HG03025 (cell line): ENCODE measurements around the gene UBE2H.
"Not testable (repeated sequence)": the region's sequence is repeated elsewhere in the genome, so short reads cannot be mapped to it uniquely, and the experiment has no call there.

Source experiments
- ATAC-seq: cut with Tn5 transposase; IDR thresholded peaks from one replicate; pipeline ENCODE4 v1.9.1; 2021; ENCODE audit warnings: mild to moderate bottlenecking, moderate library complexity; ENCODE audit not compliant: unreplicated experiment, low FRiP score

The UBE2H gene

DNA sequence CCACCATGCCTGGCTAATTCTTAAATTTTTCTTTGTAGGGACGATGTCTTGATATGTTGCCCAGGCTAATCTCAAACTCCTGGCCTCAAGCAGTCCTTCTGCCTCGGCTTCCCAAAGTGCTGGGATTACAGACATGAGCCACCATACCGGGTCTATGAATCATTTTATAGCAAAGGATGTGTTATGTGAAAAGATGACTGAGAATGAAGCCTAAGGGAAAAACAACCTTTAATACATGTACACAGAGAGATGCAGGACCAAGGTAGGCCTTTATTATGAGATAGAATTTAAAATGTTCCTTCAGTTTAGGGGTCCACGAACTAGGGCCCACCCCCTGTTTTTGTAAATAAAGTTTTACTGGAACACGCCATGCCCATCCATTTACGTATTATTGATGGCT lies 41.0 kb downstream of the UBE2H start:
- no peak for ATAC-seq

DNA sequence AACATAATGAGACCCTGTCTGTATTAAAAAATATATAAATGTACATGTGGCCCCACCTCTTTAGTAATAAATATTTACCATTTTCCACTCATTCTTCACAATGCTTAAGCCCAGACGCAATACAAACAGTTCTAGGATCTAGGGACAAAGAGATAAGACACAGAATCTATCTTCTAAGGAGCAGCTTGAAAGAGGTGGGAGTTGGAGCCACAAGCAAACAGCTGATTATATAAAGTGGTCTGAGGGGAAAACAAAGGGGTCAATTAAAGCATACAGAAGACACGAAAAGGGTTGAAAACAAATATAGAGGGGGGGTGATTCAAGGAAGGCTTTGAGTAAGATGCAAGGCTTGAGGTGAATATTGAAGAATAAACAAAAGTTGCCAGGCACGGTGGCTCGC lies 43.1 kb downstream of the UBE2H start:
- ATAC-seq = no peak

DNA sequence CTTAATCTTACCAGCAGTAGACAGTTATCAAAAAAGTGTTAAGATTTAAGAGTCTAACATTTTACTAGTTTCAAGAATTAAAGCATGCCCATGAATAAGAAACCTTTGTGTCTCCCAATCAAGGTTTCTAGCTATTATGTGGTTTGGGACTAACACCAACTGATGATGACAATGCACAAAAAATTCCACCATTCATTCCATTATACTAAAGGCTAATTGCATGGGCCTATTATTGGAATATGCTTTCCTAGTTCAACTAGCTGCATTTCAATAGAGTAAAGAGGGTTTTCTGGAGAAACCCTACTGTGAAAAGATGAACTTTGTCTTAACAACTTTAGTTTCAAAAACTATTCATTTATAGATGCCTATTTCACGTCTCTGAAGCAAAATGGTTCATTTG lies 44.6 kb downstream of the UBE2H start:
- no peak for ATAC-seq

DNA sequence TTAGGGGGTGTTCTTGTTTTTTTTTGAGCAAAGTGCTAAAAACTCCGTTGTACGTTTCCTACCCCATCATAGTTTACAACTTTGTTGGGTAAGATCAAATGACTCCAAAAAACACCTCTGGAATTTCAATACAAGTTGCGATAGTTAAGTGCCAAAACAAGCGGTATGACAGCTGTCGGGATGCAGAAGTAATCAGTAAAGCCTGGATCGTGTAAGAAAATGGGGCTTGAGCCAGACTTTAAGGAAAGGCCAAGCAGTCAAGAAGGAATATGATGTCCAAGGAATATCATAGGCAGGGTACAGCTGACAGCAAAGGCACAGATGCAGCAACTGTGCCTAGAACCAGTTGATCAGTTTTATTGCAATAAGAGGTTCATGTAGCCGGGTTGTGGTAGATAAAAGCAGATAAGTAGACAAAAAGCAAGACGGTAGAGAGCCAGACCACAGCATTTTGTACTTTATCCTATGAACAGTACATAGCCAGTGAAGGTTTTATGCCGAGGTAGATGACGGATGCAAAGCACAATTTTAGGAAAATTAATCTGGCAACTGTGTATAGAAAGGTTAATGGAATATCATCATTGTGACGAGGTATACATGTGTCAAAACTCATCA lies 45.5 kb downstream of the UBE2H start:
- ATAC-seq = no peak

DNA sequence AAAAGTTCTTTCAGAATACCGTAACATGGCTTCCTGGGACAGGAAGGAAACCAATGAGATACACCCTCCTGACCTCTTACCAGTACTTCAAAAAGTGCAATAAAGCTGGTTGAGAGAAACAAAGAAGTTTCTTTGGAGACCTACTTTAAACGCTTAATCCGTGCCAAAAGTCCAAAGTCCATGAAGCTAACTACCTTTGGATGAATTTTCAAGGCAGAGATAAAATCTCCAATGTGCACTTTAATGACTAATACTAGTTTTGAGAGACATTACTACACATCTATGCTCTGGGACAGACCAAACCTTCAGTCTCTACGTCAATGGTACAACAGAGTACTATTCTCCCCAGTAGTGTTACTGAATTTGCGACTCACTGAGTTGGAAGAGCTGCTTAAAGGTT lies 46.1 kb downstream of the UBE2H start:
- ATAC-seq = no peak

DNA sequence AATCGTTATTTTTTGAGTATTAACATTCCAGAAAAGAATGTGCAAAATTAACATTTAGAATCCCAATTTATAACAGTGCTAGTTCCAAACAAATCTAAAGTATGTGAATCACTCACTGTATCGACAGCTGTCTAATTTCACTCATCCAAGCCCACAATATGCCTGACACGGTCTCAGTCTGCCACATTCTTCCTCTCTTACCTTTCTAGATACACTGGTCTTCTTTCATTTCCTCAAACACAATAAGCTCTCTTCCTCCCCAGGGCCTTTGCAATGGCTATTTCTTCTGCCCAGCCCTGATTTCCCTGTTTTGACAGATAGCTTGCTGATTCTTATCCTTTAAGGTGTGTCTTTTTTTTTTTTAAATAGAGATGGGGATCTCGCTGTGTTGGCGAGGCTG lies 48.8 kb downstream of the UBE2H start:
- no peak for ATAC-seq

DNA sequence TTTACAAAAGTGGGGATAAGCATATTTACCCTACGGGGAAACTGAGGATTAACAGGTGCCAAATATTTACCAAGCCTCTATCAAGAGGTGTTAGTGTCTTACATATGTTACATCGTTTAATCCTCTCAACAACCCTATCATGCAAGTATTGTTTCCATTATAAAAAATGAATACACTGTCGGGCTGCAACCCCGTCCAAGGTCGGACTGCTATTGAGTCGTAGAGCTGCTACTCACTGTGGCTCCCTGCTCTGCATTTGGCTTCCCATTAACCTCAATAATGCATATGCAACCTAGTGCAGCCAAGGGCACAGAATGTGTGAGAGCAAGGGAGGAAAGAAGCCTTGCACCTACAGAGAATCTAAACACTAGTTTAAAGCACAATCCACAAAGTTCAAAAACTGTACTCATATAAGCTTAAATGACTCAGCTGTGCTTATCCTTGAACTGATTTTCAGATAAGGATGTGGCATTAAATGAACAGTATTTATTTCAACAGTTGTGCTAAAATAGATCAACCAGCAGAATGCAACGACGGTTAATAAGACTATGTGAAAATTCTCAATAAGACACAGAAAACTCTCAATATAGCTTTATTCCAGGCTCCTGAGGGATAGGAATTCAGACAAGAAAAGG lies 49.9 kb downstream of the UBE2H start:
- no peak for ATAC-seq

DNA sequence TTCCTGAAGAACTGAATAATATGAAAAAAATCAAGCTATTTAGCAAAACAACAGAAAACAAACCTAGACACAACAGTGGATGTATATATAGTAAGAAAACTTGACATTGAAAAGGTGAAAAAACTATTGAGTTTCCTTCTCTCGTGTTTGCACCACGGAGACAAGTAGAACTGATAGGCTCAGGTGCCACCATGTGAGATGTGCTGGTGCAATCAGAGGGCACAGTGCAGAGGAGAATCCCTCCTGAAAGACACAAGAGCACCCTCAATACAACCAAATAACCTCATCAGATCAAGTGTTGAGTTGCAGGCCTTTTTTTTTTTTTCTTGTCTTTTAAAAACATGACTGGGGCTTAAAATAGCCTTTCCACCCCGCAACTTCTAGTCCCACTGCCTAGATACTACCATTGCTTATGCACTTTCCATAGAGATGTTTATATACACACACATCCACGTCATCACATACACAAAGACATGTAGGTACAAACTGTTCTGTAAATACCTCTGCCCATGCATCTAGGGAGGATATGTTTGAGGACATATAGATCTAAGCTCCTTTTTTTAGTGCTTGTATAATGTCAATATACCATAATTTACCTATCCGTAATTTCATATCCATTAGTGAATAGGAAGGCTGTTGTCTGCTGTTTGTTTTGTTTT lies 54.1 kb downstream of the UBE2H start:
- ATAC-seq = no peak

DNA sequence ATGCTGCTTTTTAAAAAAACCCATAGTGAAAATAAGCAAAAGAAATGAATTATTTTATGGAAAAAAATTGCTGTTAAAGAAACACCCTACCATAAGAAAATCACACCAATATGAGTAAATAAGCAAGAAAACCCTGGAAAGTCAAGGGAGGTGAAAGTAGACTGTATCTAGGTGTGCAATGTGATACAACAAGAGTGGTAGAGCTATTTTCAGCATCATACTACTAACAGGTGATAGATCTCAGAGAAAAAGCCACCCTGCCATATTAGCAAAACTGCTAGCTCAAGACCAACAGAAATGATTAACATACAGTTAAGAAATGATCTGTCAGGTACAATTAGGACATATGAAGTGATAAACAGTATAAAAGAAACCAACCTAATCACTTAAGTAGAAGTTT lies 54.8 kb downstream of the UBE2H start:
- no peak for ATAC-seq

DNA sequence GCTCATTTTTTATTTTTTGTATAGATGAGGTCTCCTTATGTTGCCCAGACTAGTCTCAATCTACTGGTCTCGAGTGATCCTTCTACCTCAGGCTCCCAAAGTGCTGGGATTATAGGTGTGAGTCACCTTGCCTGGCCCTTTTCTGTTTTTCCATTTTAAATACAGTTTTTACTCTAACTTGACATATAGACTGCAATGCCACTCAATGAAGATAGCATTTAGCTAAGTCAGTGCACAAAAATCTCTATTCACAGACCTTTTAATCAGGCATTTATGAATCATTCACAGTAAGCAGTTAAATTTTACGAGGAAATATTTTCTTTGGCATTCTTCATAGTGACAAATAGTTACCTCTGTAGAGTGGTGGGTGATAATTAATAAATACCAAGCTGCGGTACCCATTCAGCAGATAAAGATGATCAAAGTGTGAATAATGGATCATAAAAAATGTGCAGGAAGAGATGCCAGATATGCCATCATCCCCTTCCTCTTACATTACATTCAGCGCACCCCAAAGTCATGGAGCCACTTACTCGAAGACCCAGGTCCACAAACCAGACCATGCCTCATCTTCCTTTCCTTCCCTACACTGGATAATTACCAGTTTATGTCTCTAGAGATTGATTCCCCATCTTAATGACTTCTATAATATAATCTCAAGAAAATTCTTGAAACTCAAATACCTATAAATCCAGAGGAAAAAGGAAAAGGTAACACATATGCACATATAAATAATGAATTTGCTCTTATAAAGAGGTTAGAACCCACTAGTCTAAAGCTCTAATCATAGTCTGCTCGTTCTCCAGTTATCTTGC lies 56.0 kb downstream of the UBE2H start:
- no peak for ATAC-seq

DNA sequence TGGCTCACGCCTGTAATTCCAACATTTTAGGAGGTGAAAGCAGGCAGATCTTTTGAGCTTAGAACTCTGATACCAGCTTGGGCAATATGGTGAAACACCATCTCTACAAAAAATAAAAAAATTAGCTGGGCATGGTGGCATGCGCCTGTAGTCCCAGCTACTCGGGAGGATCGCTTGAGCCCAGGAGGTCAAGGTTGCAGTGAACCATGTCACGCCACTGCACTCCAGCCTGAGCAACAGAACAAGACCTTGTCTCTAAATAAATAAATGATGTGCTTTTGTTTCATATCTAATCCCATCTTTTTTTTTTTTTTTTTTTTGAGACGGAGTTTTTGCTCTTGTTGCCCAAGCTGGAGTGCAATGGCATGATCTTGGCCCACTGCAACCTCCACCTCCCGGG lies 58.6 kb downstream of the UBE2H start:
- not testable (repeated sequence) for ATAC-seq

DNA sequence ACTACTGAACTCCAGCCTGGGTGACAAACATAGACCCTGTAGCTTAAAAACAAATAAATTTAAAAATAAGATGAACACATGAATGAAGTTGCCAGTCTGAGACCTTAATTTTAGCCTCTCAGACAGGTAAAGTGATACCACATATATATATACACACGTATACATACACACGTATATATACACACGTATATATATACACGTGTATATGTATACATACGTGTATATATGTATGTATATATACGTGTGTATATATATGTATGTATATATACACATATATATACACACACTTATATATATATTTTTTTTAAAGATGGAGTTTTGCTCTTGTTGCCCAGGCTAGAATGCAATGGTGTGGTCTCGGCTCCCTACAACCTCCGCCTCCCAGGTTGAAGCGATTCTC lies 62.7 kb downstream of the UBE2H start:
- ATAC-seq = no peak

DNA sequence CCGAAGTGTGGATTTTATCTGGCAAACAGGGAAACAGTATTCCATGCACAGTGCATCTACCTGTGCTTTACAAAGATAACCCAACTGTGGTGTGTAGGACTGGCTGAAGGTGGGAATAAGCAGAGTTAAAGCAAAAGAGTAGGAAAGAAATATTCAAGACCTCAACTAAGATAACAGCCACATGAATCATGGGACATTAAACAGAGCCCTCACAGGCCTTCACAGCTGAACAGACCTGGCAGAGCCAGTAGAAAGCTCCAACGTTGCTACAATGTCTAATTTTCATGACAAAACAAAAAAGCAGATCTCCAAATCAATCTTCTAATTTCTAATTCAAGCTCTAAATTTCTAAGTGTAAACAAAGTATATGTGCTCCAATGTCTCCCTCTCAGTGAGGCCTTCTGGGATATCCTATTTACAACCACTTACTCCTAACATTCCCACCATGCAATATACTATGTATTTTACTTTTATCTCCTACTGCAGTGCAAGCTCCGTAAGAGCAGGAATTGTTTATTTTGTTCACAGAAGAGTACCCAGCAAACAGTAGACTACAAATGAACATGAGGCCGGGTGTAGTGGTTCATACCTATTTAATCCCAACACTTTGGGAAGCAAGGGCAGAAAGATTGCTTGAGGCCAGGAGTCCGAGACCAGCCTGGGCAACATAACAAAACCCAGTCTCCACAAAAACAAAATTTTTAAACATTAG lies 63.5 kb downstream of the UBE2H start:
- no peak for ATAC-seq

DNA sequence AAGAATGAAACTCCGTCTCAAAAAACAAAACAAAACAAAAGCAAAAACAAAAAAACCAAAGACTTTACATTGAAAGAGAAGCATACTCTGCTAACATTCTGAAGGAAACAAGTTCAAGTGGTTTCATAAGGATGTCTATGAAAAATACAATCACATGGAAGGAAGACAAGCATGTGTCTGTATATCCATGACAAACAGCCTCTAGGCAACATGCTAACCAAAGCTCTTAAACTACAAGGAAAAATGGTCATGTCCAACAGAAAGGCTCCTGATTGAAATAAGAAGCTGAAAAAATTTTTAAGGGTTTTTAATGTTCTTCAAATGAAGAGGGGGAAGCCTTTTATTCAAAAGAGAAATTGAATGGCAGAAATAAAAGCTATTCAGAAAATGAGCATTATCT lies 64.9 kb downstream of the UBE2H start:
- no peak for ATAC-seq

DNA sequence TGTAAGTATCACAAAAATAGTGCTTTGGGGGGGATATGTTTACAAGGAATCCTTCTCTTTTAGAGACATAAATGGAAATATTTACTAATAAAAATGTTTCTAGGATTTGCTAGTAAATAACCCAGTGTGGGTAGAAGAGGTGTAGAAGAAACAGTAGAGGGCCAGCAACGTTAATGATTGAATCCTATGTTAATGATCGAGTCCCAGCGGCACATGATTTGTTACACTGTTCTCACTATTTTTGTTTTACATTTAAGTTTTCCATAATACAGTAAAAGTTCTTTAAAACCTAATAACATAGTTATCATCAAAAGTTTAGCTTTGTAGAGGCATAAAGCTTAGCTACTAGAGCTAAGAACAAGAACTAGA lies 66.0 kb downstream of the UBE2H start:
- no peak for ATAC-seq

DNA sequence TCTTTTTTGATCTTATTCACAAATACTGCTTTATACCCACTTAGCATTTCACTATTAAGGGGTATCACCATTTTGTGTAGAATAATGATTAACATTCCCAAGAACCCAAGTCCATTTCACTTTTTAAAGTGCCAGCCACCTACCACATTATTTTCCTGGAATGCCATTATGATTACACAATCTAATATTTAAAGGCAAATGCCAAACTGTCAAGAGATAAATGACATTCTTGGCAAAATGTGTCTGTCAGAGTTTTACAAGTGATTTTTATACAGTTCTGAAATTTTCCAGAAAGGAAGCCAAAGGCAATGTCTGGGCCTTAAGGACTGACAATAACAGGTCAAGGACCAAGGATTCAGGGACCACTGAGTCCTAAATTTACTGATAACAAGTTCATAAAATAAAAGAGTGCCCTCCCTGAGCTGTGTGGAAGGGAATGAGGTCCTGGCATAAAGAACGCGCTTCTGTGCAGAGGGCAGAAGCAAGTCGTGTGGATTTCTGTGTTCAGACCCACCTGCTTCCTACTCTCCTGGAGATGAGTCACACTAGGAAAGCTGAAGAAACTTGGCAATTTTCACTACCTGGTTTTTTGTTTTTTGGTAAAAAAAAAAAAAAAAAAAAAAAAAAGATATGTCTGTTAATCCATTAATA lies 66.5 kb downstream of the UBE2H start:
- no peak for ATAC-seq

DNA sequence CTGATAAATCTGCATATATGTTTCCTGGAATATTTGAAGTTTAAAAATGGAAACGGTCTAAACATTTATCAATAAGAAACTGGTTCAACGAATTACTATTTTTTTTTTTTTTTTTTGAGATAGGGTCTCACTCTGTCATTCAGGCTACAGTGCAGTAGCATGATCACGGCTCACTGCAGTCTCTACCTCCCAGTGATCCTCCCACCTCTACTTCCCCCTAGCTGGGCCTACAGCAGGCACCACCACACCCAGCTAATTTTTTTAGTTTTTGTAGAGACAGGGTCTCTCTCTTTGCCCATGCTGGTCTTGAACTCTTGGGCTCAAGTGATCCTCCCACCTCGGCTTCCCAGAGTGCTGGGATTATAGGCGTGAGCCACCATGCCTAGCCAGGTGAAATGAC lies 68.3 kb downstream of the UBE2H start:
- no peak for ATAC-seq

DNA sequence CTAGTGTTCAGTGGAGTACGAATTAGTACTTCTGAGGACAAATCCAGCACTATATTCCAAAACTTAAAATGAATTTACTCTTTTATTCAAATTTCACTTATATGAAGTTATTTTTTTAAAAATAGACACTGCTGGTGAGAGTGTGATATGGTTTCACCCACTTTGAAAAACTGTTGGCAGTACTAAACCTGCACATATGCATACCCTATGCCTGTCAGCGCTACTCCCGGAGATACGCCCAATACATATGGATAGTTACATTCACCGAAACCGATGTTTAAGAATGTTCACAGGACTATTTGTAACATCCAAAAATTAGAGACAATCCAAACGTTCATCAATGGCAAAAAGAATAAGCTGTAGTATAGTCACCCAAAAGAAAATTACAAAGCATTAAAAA lies 69.6 kb downstream of the UBE2H start:
- ATAC-seq = no peak

DNA sequence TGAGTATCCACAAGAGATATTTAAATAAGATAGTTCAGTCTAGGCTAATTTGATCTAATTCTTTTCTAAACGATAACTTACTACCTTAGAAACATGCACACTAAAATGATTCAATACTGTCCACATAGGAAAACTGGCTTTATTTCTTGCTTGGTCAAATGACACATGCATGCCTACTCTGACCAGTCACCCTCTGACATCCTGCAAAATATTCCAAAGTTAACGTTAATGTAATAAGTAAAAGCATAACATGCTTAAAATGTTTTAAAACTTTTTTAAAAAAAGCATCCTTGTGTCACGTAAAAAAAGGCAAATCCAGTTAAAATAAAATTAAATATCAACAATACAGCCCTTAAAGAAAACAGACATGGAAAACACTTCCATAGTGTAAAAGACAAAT lies 70.2 kb downstream of the UBE2H start:
- ATAC-seq = no peak

DNA sequence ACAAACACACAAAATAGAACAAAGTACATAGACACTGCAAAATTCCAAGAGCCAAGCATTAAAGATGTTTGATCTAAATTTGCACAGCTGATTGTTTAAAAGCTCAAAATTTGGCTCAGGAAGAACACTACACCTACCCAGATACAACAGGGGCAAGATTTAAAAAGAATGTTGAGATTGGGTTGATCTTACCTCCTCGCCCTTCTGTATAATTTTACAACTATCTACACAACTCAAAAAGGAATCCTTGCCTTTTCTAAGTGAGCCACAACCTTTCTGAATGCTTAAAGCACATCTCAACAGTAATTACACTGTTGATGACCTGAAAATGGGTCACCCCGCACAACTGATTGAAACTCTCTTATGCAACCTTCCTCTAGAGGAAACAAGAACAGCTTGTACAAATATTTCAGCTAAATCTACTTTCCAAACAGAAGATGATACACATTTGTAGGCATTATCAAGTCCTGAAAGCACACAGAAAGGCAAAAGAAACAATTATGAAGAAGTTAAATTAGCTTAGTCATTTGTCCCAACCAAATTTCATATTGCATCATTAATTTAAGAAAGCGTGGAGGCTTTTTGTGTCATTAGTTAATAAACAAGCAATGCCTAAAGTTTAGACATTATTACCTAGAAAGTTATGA lies 75.5 kb downstream of the UBE2H start:
- ATAC-seq = no peak
